Fibroblast of skin of abdomen (primary cell): Measurements from ENCODE around the gene SRGAP2C.
A peak's percentile ranks its signal among the peaks of the same experiment; 100 is the strongest.
"Not testable (repeated sequence)": the region's sequence is repeated elsewhere in the genome, so short reads cannot be mapped to it uniquely, and the experiment has no call there.

Source experiments
- DNase-seq: peaks from one replicate; pipeline ENCODE4 v3.0.0-alpha.2; 2013

SRGAP2C gene

DNA sequence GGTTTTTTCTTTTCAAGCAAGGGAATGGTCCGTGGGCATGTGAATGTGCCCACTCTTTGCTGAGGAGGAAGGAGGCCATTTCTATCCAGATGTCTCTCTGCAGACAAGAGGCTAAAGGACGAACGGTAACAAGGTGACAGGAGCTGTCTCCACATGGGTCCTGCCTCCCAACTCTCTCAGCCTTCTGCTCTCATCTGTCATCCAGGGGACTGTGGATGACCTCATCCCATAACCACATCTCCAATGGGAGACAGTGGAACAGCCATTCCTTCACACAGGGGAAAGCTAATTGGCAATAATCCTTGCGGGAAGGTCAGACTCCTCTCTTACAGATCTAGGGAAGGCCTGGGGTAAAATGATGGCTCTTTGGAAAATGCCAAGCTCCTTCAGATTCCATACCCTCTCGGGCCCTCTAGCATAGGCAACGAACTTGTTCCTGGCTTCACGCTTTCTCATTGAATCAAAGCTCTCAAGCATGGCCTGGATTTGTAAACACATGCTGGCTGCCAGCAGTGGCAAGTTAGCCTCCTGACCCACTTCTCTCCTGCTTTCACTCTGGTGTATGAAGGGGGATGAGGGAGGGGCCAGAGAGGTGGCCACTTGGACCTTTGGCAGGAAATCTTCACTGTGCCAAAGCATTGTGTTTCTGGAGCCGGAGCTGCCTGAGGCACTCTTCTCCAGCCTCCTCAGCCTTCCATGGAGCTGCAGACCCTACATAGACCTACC, 201.0 kb downstream of the SRGAP2C start:
- not testable (repeated sequence) for DNase-seq

- not testable (repeated sequence) for DNase-seq
These were observed 201.7 kb downstream of the SRGAP2C start for GRCh38 chr1:121386319-121386948.

DNA sequence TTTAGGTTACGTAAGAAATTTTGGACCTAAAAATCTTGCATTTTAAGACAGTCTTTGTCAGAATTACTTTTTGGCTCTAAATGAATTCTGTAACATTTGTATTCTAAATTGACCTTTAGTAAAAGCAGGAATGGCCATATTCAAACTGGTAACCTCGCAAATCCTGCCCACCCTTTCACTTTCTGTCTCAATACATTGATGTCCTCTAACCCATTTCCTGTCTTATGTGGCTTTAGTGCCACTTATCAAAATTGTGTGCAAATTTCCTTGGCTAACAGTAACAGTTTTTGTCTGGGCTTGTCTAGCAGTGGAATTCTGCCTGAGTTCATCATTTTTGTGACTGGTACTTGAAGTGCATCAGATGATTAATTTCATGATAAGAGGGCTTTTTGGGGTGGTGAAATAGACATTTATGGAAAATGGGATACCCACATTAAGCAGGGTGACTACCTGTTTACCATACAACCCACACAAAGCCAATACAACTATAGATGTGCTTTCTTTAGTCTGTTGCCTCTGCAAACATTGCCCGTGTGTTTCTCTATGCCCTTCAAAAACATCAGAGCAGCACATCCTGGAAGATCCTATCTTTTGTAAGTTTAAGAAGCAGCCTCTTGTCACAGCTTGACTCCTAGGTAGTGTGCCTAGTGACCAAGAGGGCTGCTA, 205.3 kb downstream of the SRGAP2C start:
- not testable (repeated sequence) for DNase-seq

DNA sequence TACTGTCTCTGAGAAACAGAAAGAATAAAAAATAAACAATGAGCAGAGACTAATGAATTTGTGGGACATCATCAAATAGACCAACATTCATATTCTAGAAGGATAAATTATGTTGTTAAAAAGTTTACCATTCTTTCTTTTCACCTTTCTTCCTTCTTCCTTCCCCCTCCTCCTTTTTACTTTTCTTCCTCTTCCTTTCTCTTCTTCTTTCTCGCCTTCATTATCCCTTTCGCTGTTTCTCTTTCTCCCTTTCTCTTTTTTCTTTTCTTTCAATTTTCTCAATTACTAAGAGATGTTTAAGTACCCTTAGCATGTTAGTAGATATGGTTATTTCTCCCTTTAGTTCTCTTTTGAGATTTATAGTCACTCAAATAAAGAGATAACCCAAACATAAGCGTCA, 207.4 kb downstream of the SRGAP2C start:
- DNase-seq, result not testable (repeated sequence)

GRCh38 chr1:121395718-121396201, 211.0 kb downstream of the SRGAP2C start:
- DNase-seq, result peak; percentile 36

DNA sequence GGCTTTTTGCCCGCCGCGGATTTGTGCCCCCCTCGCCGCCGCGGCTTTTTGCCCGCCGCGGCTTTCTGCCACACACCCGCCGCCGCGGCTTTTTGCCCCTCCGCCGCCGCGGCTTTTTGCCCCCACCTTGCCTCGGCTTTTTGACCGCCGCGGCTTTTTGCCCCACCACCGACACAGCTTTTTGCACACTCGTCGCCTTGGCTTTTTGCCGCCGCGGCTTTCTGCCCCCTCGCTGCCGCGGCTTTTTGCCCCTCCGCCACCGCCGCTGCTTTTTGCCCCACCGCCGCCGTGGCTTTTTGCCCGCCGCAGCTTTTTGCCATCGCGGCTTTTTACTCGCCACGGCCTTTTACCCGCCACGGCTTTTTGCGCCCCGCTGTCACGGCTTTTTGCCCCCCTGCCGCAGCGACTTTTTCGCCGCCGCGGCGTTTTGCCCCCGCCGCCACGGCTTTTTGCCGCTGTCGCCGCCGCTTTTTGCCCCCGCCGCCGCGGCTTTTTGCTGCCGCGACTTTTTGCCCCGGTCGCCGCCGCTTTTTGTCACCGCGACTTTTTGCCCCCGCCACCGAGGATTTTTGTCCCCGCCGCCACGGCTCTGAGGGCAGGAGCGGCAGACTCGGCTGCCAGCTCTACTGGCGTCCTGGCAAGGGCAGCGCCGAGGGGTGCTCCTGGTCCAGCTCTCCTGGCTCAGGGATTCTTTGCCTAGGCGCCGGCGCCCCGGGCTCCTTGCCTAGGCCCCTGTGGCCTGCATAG, 211.7 kb downstream of the SRGAP2C start:
- peak; percentile 0 for DNase-seq

- not testable (repeated sequence) for DNase-seq
These were observed 212.3 kb downstream of the SRGAP2C start for GRCh38 chr1:121397101-121397500.

DNA sequence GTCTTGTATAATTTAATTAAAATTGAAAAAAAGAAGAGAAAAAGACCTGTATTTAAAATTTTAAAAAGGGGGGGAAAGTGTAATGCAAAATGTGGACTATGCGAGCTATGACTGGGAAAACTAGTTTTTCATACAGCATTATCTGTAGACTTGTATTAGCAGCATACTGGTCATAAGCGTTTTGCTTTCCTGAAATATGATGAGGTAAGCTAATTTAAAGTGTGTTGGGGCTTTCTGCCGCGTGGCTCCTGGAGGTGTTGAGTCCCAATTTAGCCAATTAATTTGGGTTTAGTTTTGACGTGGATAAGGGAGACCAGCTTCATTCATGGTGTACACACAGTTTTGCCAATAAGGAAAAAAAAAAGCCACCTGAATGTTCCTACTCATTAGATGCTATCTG, 214.4 kb downstream of the SRGAP2C start:
- DNase-seq, result not testable (repeated sequence)

- DNase-seq, result not testable (repeated sequence)
These were observed 215.3 kb downstream of the SRGAP2C start for GRCh38 chr1:121400108-121400507.

- DNase-seq, result not testable (repeated sequence)
These were observed 216.0 kb downstream of the SRGAP2C start for GRCh38 chr1:121400541-121401310.

DNA sequence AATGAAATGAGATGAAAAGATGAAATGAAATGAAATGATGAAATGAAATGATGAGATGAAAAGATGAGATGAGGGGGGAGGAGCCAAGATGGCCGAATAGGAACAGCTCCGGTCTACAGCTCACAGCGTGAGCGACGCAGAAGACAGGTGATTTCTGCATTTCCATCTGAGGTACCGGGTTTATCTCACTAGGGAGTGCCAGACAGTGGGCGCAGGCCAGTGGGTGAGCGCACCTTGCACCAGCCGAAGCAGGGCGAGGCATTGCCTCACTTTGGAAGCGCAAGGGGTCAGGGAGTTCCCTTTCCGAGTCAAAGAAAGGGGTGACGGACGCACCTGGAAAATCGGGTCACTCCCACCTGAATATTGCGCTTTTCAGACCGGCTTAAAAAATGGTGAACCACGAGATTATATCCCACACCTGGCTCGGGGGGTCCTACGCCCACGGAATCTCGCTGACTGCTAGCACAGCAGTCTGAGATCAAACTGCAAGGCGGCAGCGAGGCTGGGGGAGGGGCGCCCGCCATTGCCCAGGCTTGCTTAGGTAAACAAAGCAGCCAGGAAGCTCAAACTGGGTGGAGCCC, 216.7 kb downstream of the SRGAP2C start:
- not testable (repeated sequence) for DNase-seq

DNA sequence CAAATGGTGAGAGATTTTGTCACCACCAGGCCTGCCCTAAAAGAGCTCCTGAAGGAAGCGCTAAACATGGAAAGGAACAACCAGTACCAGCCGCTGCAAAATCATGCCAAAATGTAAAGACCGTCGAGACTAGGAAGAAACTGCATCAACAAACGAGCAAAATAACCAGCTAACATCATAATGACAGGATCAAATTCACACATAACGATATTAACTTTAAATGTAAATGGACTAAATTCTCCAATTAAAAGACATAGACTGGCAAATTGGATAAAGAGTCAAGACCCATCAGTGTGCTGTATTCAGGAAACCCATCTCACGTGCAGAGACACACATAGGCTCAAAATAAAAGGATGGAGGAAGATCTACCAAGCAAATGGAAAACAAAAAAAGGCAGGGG, 218.5 kb downstream of the SRGAP2C start:
- DNase-seq, result not testable (repeated sequence)

GRCh38 chr1:121408354-121408753, 223.6 kb downstream of the SRGAP2C start:
- DNase-seq, result no peak

- DNase-seq, result no peak
These were observed 229.0 kb downstream of the SRGAP2C start for GRCh38 chr1:121413821-121414220.

GRCh38 chr1:121414905-121415304, 230.1 kb downstream of the SRGAP2C start:
- DNase-seq, result no peak

DNA sequence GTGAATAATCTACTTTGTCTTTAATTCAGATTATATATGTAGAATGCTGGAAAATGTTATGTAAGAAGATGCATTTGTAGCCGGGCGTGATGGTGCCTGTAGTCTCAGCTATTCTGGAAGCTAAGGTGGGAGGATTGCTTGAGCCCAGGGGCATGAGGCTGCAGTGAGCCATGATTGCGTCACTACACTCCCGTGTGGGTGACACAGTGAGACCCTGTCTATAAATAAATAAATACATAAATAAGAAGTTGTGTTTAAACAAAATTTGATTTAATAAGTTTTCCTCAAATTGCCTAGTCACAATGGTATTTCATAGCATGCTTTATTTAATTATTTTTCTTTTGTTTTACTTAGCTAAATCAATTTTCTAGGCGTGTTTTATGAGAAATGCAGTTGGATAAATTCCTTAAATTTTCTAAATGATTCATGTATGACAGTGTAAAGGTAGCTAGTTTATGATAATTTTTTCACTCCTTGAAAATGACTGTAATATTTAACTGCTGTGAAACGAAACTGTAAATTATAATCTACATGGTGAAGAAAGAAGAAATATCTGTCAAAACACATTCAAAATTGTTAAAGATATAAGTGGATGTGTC, 232.6 kb downstream of the SRGAP2C start:
- DNase-seq, result no peak

GRCh38 chr1:121418369-121419049, 233.7 kb downstream of the SRGAP2C start:
- DNase-seq, result peak; percentile 3

DNA sequence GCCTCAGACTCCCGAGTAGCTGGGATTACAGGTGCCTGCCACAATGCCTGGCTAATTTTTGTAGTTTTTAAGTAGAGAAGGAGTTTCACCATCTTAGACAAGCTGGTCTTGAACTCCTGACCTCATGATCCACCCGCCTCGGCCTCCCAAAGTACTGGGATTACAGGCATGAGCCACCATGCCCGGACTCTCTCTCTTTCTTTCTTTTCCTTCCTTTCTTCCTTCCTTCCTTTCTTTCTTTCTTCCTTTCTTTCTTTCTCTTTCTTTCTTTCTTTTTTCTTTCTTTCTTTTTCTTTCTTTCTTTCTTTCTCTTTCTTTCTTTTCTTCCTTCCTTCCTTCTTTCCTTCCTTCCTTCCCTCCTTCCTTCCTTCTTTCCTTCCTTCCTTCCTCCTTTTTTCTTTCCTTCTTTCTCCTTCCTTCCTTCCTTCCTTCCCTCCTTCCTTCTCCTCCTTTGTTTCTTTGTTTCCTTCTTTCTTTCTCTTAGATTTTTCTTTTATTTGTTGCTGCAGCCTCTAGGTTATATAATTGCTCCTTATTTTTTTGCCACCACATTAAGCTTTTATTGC, 234.4 kb downstream of the SRGAP2C start:
- DNase-seq, result not testable (repeated sequence)

DNA sequence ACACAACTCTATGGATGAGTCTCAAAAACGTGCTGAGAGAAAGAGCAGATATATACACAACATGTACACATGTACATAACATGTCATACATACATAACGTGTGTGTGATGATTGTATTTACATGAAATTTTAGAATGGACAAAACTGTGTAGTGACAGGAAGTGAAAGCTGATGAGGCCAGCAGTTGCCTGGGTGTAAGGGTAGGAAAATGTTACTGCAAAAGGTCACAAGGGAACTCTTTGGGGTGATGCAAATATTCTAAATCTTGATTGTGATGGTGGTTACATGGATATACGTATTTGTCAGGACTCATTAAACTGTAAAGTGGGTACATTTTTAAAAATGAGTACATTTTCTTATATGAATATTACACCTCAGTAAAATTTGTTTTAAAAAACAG, 236.7 kb downstream of the SRGAP2C start:
- DNase-seq, result not testable (repeated sequence)

GRCh38 chr1:121423956-121424355, 239.2 kb downstream of the SRGAP2C start:
- DNase-seq, result not testable (repeated sequence)
